ENCODE results near the gene SURF6.

DNA sequence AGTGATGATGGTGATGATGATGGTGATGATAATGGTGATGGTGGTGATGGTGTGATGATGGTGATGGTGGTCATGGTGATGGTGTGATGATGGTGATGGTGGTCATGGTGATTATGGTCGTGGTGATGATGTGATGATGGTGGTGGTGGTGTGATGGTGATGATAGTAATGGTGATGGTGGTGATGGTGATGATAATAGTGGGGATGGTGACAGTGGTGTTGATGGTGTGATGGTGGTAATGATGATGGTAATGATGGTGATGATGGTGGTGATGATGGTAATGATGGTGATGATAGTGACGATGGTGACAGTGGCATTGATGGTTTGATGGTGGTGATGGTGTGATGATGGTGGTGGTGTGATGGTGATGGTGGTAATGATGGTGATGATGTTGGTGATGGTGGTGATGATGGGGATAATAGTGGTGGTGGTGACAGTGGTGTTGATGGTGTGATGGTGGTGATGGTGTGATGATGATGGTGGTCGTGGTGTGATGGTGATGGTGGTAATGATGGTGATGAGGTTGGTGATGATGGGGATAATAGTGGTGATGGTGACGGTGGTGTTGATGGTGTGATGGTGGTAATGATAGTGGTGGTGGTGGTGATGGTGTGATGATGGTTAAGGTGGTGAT lies 46.6 kb upstream of the SURF6 start:
- no peak for TF ChIP-seq EZH2 (IDR thresholded peaks at IDR 0.05; ENCODE audit: low read depth, unreplicated experiment)
- TF ChIP-seq, protein P1, sequence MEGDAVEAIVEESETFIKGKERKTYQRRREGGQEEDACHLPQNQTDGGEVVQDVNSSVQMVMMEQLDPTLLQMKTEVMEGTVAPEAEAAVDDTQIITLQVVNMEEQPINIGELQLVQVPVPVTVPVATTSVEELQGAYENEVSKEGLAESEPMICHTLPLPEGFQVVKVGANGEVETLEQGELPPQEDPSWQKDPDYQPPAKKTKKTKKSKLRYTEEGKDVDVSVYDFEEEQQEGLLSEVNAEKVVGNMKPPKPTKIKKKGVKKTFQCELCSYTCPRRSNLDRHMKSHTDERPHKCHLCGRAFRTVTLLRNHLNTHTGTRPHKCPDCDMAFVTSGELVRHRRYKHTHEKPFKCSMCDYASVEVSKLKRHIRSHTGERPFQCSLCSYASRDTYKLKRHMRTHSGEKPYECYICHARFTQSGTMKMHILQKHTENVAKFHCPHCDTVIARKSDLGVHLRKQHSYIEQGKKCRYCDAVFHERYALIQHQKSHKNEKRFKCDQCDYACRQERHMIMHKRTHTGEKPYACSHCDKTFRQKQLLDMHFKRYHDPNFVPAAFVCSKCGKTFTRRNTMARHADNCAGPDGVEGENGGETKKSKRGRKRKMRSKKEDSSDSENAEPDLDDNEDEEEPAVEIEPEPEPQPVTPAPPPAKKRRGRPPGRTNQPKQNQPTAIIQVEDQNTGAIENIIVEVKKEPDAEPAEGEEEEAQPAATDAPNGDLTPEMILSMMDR (conservative IDR thresholded peaks at IDR 0.05; ENCODE audit: low read depth in 2 of 2): no peak
- TF ChIP-seq POLR2AphosphoS5 (IDR thresholded peaks at IDR 0.05; ENCODE audit: low read depth): no peak
